Osteoblast (primary cell): ENCODE measurements around the gene CADPS. TPM values are rescaled to one million over a fixed set of nuclear protein-coding genes. Genes with fewer than 3 reads are reported as not detected.

Source experiments
- DNase-seq: peaks from one replicate; pipeline ENCODE4 v3.0.0; 2011; ENCODE audit warnings: low spot score, mixed read lengths; ENCODE audit not compliant: insufficient read length; ENCODE audit errors: missing footprints
- H2AFZ ChIP-seq: 2 replicates; pipeline ENCODE4 v1.6.0; 2011; ENCODE audit warnings: mild to moderate bottlenecking, low read length
- H3K27ac ChIP-seq: 2 replicates; pipeline ENCODE4 v1.5.1; 2011; ENCODE audit warnings: mild to moderate bottlenecking, low read depth, low read length, moderate library complexity
- H3K27me3 ChIP-seq: 2 replicates; pipeline ENCODE4 v1.6.0; 2012; ENCODE audit warnings: mild to moderate bottlenecking, control low read depth, inconsistent platforms, low read length, moderate library complexity; ENCODE audit not compliant: insufficient read depth
- H3K36me3 ChIP-seq: 2 replicates; pipeline ENCODE4 v1.5.1; 2011; ENCODE audit warnings: mild to moderate bottlenecking, low read length, control low read depth, moderate library complexity; ENCODE audit not compliant: insufficient read depth
- H3K4me1 ChIP-seq: 2 replicates; pipeline ENCODE4 v1.5.1; 2011; ENCODE audit warnings: mild to moderate bottlenecking, low read length, control low read depth, moderate library complexity; ENCODE audit not compliant: insufficient read depth
- H3K4me2 ChIP-seq: 2 replicates; pipeline ENCODE4 v1.6.0; 2011; ENCODE audit warnings: mild to moderate bottlenecking, low read length; ENCODE audit not compliant: insufficient read depth
- H3K4me3 ChIP-seq: fragments of 200-600 bp; sonication (generic); 3 replicates; pipeline ENCODE4 v1.5.1; 2012; ENCODE audit warnings: mild to moderate bottlenecking, low read length, inconsistent platforms; ENCODE audit not compliant: insufficient read depth
- H3K79me2 ChIP-seq: 2 replicates; pipeline ENCODE4 v1.6.0; 2012; ENCODE audit warnings: mild to moderate bottlenecking, low read length, control low read depth, inconsistent platforms; ENCODE audit not compliant: insufficient read depth
- H3K9me3 ChIP-seq: 2 replicates; pipeline ENCODE4 v1.5.1; 2011; ENCODE audit warnings: low read depth, low read length, control low read depth
- H4K20me1 ChIP-seq: 2 replicates; pipeline ENCODE4 v1.6.0; 2012; ENCODE audit warnings: mild to moderate bottlenecking, low read length, control low read depth; ENCODE audit not compliant: insufficient read depth
- total RNA-seq: library from RNA; depleted of rRNA; stranded (reverse); fragments of >200 nt; gene quantifications from 2 replicates; pipeline ENCODE4 v1.2.3, GENCODE V29; 2012
- TF ChIP-seq, protein P1 (sequence below): IDR thresholded peaks from 2 replicates; pipeline ENCODE4 v1.5.1; 2011; ENCODE audit warnings: mild to moderate bottlenecking, low read depth, low read length, moderate library complexity; ENCODE audit errors: extremely low read depth

The CADPS gene
- total RNA-seq, 1 donor: not detected

DNA sequence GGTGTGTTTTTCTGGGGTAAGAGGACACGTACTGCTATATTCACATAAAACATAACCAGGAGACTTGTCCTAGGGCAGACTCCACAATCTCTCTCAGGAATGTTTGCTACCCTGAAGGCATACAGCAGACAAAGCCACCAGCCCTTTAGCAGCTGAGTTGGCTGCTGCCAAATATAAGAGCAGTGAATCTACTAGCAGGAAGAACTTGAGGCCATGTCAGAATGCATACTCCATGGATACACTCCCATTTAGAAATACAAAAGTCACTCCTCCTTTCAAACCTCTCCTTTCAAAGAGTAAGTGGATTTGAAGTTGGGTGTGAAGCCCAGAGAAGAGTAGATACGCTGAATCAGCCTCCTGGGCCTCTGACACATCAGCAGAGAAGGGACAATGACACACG, 94.1 kb downstream of the CADPS start:
- H3K4me2 ChIP-seq: no peak overlapping the region
- TF ChIP-seq, protein P1, sequence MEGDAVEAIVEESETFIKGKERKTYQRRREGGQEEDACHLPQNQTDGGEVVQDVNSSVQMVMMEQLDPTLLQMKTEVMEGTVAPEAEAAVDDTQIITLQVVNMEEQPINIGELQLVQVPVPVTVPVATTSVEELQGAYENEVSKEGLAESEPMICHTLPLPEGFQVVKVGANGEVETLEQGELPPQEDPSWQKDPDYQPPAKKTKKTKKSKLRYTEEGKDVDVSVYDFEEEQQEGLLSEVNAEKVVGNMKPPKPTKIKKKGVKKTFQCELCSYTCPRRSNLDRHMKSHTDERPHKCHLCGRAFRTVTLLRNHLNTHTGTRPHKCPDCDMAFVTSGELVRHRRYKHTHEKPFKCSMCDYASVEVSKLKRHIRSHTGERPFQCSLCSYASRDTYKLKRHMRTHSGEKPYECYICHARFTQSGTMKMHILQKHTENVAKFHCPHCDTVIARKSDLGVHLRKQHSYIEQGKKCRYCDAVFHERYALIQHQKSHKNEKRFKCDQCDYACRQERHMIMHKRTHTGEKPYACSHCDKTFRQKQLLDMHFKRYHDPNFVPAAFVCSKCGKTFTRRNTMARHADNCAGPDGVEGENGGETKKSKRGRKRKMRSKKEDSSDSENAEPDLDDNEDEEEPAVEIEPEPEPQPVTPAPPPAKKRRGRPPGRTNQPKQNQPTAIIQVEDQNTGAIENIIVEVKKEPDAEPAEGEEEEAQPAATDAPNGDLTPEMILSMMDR: no peak
- DNase-seq: no peak

DNA sequence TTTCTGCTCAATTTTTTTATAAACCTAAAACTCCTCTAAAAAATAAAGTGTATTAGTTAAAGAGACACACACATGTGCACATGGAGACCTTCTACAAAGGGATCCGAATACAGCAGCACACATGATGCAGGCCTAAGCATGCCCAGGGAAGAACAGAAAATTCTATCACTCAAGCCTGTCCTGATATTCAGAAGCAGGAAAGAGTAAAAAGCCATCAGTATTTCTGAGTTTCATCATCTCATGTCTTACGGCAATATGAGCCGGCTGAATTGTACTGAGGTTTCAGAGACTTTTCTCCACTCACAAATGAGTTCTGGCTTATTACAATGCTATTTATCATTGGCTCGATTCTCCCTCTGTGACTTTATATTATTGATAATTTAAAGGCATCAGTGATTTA, 97.5 kb downstream of the CADPS start:
- TF ChIP-seq, protein P1: no peak
- Histone ChIP-seq H3K4me1 (no peaks in the 10 kb centered on the region), H3K27me3 (no peaks in the 10 kb centered on the region), H4K20me1 (no peaks in the 10 kb centered on the region), H3K36me3 (no peaks in the 10 kb centered on the region), H3K79me2 (no peaks in the 10 kb centered on the region), H3K9me3 (no peaks in the 10 kb centered on the region), H3K4me3 (no peak overlapping the region), H2AFZ (no peak overlapping the region), H3K4me2 (no peak overlapping the region), H3K27ac (no peak overlapping the region)
- no peak for DNase-seq

More for the DNA sequence above, 94.1 kb downstream of the CADPS start:
- no peaks in the 10 kb centered on the region for H3K4me1 ChIP-seq
- no peaks in the 10 kb centered on the region for H3K9me3 ChIP-seq
- no peak overlapping the region for H2AFZ ChIP-seq
- H3K79me2 ChIP-seq: no peaks in the 10 kb centered on the region
- no peak overlapping the region for H3K27ac ChIP-seq
- no peaks in the 10 kb centered on the region for H3K27me3 ChIP-seq
- H3K36me3 ChIP-seq: no peaks in the 10 kb centered on the region
- H3K4me3 ChIP-seq: no peak overlapping the region
- H4K20me1 ChIP-seq: no peaks in the 10 kb centered on the region

DNA sequence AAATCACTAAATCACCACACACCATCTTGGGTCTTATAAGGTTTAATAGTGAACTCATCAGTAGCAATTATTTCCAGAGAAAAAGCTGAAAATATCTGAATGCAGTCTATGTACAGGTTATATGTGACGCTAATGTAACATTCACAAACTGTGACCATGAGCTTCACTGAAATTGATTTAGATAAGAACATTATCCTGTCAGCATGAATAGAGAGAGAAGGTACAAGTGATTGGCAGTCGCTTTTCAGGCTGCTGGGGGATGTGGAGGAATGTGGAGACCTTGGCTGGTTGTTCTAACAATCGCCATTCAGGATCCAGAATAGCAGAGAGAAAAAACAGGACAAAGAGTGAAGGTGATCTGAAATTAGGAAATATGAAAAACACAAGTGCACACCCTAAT, 98.1 kb downstream of the CADPS start:
- no peaks in the 10 kb centered on the region for H3K27me3 ChIP-seq
- H3K4me2 ChIP-seq: no peak overlapping the region
- H3K4me1 ChIP-seq: no peaks in the 10 kb centered on the region
- H3K4me3 ChIP-seq: no peak overlapping the region
- no peaks in the 10 kb centered on the region for H3K79me2 ChIP-seq
- H4K20me1 ChIP-seq: no peaks in the 10 kb centered on the region
- TF ChIP-seq, protein P1: no peak
- H3K27ac ChIP-seq: no peak overlapping the region
- no peak for DNase-seq
- H3K9me3 ChIP-seq: no peaks in the 10 kb centered on the region
- H2AFZ ChIP-seq: no peak overlapping the region
- H3K36me3 ChIP-seq: no peaks in the 10 kb centered on the region

DNA sequence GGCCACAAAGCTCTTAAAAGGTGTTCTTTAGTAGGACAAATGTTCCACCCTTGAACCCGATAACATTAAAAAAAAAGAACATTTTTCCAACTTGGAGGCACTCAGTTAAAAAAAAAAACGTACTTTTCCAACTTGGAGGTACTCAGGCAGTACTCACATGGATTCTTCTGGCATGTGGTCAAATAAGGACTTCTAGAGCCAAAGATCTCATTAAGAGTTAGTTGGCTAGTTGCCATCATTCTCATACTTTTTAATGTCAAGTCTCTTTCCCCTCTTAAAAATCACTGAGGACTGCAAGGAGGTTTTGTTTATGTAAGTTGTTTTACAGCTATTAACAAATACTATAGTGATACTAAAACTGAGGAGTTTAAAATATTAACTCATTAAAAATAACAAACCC, 101.0 kb downstream of the CADPS start:
- Histone ChIP-seq H3K4me2 (no peak overlapping the region), H3K9me3 (no peaks in the 10 kb centered on the region), H4K20me1 (no peaks in the 10 kb centered on the region), H3K4me1 (no peaks in the 10 kb centered on the region), H3K27ac (no peak overlapping the region), H3K4me3 (no peak overlapping the region), H3K27me3 (no peaks in the 10 kb centered on the region), H2AFZ (no peak overlapping the region), H3K36me3 (no peaks in the 10 kb centered on the region), H3K79me2 (no peaks in the 10 kb centered on the region)
- no peak for DNase-seq
- TF ChIP-seq, protein P1: no peak
